Suprapubic skin (tissue), 4 donors: ENCODE measurements around the gene NAT14. TPM values are rescaled to one million over a fixed set of nuclear protein-coding genes. Genes with fewer than 3 reads are reported as not detected.

Experiments used
- DNase-seq, 2 donors: peaks; one replicate each; pipeline ENCODE4 v3.0.0-alpha.2; 2019; ENCODE audit warnings: low spot score in 2 of 2
- H3K27ac ChIP-seq: fragments of 200-600 bp; sonication (generic); one replicate; pipeline ENCODE4 v1.5.1; 2019
- H3K27me3 ChIP-seq: fragments of 200-600 bp; sonication (generic); one replicate; pipeline ENCODE4 v1.5.1; 2019
- H3K36me3 ChIP-seq: fragments of 200-600 bp; sonication (generic); one replicate; pipeline ENCODE4 v1.5.1; 2019
- H3K4me1 ChIP-seq: fragments of 200-600 bp; sonication (generic); one replicate; pipeline ENCODE4 v1.5.1; 2019
- H3K4me3 ChIP-seq: fragments of 200-600 bp; sonication (generic); one replicate; pipeline ENCODE4 v1.5.1; 2019; ENCODE audit warnings: mild to moderate bottlenecking
- H3K9me3 ChIP-seq: fragments of 200-600 bp; sonication (generic); one replicate; pipeline ENCODE4 v1.5.1; 2019
- CTCF ChIP-seq, 2 donors: fragments of 200-600 bp in 1 of 2; fragments of 450-650 bp in 1 of 2; sonication (generic) in 1 of 2; IDR thresholded peaks; one replicate each; pipeline ENCODE4 v1.5.1; 2016 to 2019; ENCODE audit warnings: antibody characterized with exemption in 2 of 2, mild to moderate bottlenecking in 1 of 2, moderate library complexity in 1 of 2
- EP300 ChIP-seq: sonication (generic); formaldehyde crosslinking; IDR thresholded peaks from one replicate; pipeline ENCODE4 v1.6.1; 2017; ENCODE audit warnings: antibody characterized with exemption
- POLR2A ChIP-seq, 2 donors: fragments of 450-650 bp; IDR thresholded peaks; one replicate each; pipeline ENCODE4 v1.6.1; 2017; ENCODE audit warnings: antibody characterized with exemption in 2 of 2, mild to moderate bottlenecking in 2 of 2, moderate library complexity in 2 of 2
- POLR2AphosphoS5 ChIP-seq, 3 donors: sonication (generic); formaldehyde crosslinking; IDR thresholded peaks; one replicate each; pipeline ENCODE4 v1.6.1; 2017; ENCODE audit warnings: antibody characterized with exemption in 3 of 3
- WGBS: methylation state at CpG from one replicate; pipeline ENCODE4 v1.1.5; 2018; 5-methylcytosine and 5-hydroxymethylcytosine counted together
- total RNA-seq, 4 donors: library from RNA; depleted of rRNA; stranded (reverse); fragments of >200 nt; gene quantifications; one replicate each; pipeline ENCODE4 v1.1.0, GENCODE V29; 2016

NAT14 gene
- total RNA-seq, 4 donors from 2014 or later = 2.4 to 4.8 (median 4.0) TPM

- H3K27ac ChIP-seq = no peak overlapping the region
- H3K36me3 ChIP-seq = no peaks in the 10 kb centered on the region
- TF ChIP-seq EP300 (no peak), POLR2A (IDR thresholded peaks at IDR 0.05) (no peak), CTCF (IDR thresholded peaks at IDR 0.05) (no peak), POLR2AphosphoS5 (IDR thresholded peaks at IDR 0.05) (no peak)
- 60% methylated on average over 13 of the region's 13 CpGs for WGBS
- DNase-seq = no peak
- H3K4me1 ChIP-seq = peaks cover 9% of the 10 kb centered on the region
- no peaks in the 10 kb centered on the region for H3K9me3 ChIP-seq
- H3K27me3 ChIP-seq = no peaks in the 10 kb centered on the region
- H3K4me3 ChIP-seq = no peak overlapping the region
Observed at GRCh38 chr19:55471266-55471665, 13.7 kb upstream of the NAT14 start.

- no peaks in the 10 kb centered on the region for H3K9me3 ChIP-seq
- WGBS = 80% methylated on average over 3 of the region's 8 CpGs
- no peak overlapping the region for H3K4me3 ChIP-seq
- H3K27ac ChIP-seq = no peak overlapping the region
- peaks cover 16% of the 10 kb centered on the region for H3K4me1 ChIP-seq
- no peak for DNase-seq
- H3K36me3 ChIP-seq = no peaks in the 10 kb centered on the region
- no peaks in the 10 kb centered on the region for H3K27me3 ChIP-seq
- TF ChIP-seq POLR2A (IDR thresholded peaks at IDR 0.05) (no peak), EP300 (no peak), CTCF (IDR thresholded peaks at IDR 0.05) (no peak), POLR2AphosphoS5 (IDR thresholded peaks at IDR 0.05) (no peak)
Observed at GRCh38 chr19:55472463-55472862, 12.5 kb upstream of the NAT14 start.

- H3K27me3 ChIP-seq = no peaks in the 10 kb centered on the region
- H3K36me3 ChIP-seq = no peaks in the 10 kb centered on the region
- H3K4me3 ChIP-seq = no peak overlapping the region
- H3K4me1 ChIP-seq = peaks cover 25% of the 10 kb centered on the region
- H3K9me3 ChIP-seq = no peaks in the 10 kb centered on the region
- TF ChIP-seq CTCF (IDR thresholded peaks at IDR 0.05) (no peak), POLR2AphosphoS5 (IDR thresholded peaks at IDR 0.05) (no peak), POLR2A (IDR thresholded peaks at IDR 0.05) (no peak), EP300 (no peak)
- H3K27ac ChIP-seq = no peak overlapping the region
- WGBS = 61% methylated on average over 16 of the region's 16 CpGs
- no peak for DNase-seq
Observed at GRCh38 chr19:55473225-55474012, 11.6 kb upstream of the NAT14 start.

- no peak for TF ChIP-seq CTCF (IDR thresholded peaks at IDR 0.05)
- no peak for TF ChIP-seq POLR2A (IDR thresholded peaks at IDR 0.05)
- no peak for TF ChIP-seq EP300
- no peak for TF ChIP-seq POLR2AphosphoS5 (IDR thresholded peaks at IDR 0.05)
- H3K9me3 ChIP-seq = no peaks in the 10 kb centered on the region
- no peaks in the 10 kb centered on the region for H3K36me3 ChIP-seq
- DNase-seq = no peak
- H3K4me3 ChIP-seq = no peak overlapping the region
- WGBS = 85% methylated on average over 10 of the region's 19 CpGs
- H3K4me1 ChIP-seq = peaks cover 27% of the 10 kb centered on the region
- no peak overlapping the region for H3K27ac ChIP-seq
- H3K27me3 ChIP-seq = no peaks in the 10 kb centered on the region
Observed at GRCh38 chr19:55474269-55475265, 10.4 kb upstream of the NAT14 start.
